Common myeloid progenitor, CD34-positive (primary cell): ENCODE measurements around the gene LRRC3B.

Experiments used
- CTCF ChIA-PET: fragments of 350-600 bp; sonication (Branson Sonifier 250); formaldehyde crosslinking; loops from one replicate; lab custom pipeline; 2021; ENCODE audit warnings: antibody characterized with exemption; lab: Charles Lee
- POLR2A ChIA-PET: fragments of 350-600 bp; sonication (Branson Sonifier 250); formaldehyde crosslinking; loops from one replicate; lab custom pipeline; 2021; ENCODE audit warnings: antibody characterized with exemption; lab: Charles Lee
- DNase-seq, 3 donors: peaks; one replicate each; pipeline versions ENCODE4 v3.0.0 to v3.0.0-alpha.2; 2013
- H3K27ac ChIP-seq, 2 experiments: 1 replicate in 1 of 2; 2 replicates in 1 of 2; pipeline ENCODE4 v1.7.0; 2013; ENCODE audit warnings: inconsistent platforms in 2 of 2, low read length in 2 of 2, mild to moderate bottlenecking in 2 of 2, low read depth in 1 of 2, moderate library complexity in 1 of 2; ENCODE audit not compliant: severe bottlenecking in 2 of 2, insufficient read depth in 1 of 2, poor library complexity in 1 of 2
- H3K27me3 ChIP-seq, 5 experiments: replicated peaks in 2 of 5; 1 replicate in 3 of 5; 2 replicates in 2 of 5; pipeline versions ENCODE4 v1.6.1 to v1.7.0; 2013; ENCODE audit warnings: low read length in 4 of 5, mild to moderate bottlenecking in 2 of 5, moderate library complexity in 2 of 5, inconsistent platforms in 1 of 5; ENCODE audit not compliant: insufficient read depth in 5 of 5, control insufficient read depth in 4 of 5
- H3K36me3 ChIP-seq, 4 experiments: 1 replicate in 2 of 4; 2 replicates in 2 of 4; pipeline versions ENCODE4 v1.6.1 to v1.7.0; 2013; ENCODE audit warnings: low read length in 3 of 4, control low read depth in 1 of 4, mild to moderate bottlenecking in 1 of 4; ENCODE audit not compliant: control insufficient read depth in 4 of 4, insufficient read depth in 4 of 4
- H3K4me1 ChIP-seq, 4 experiments: 1 replicate in 3 of 4; 2 replicates in 1 of 4; pipeline versions ENCODE4 v1.6.1 to v1.7.1; 2013; ENCODE audit warnings: low read length in 3 of 4, mild to moderate bottlenecking in 3 of 4, control low read depth in 1 of 4, inconsistent platforms in 1 of 4, moderate library complexity in 1 of 4; ENCODE audit not compliant: control insufficient read depth in 4 of 4, insufficient read depth in 4 of 4; ENCODE audit errors: control extremely low read depth in 1 of 4
- H3K4me3 ChIP-seq, 7 experiments: 1 replicate in 4 of 7; 2 replicates in 3 of 7; pipeline versions ENCODE4 v1.5.1 to v1.7.0; 2013; ENCODE audit warnings: mild to moderate bottlenecking in 7 of 7, low read length in 6 of 7, moderate library complexity in 6 of 7, inconsistent platforms in 2 of 7, low read depth in 2 of 7, control low read depth in 1 of 7; ENCODE audit not compliant: insufficient read depth in 4 of 7, control insufficient read depth in 1 of 7; ENCODE audit errors: extremely low read depth in 1 of 7
- H3K9me3 ChIP-seq, 5 experiments: 1 replicate in 4 of 5; 2 replicates in 1 of 5; pipeline versions ENCODE4 v1.6.1 to v1.7.1; 2013; ENCODE audit warnings: low read length in 4 of 5, mild to moderate bottlenecking in 2 of 5, inconsistent platforms in 1 of 5, low read depth in 1 of 5, moderate library complexity in 1 of 5; ENCODE audit not compliant: control insufficient read depth in 4 of 5, insufficient read depth in 2 of 5; ENCODE audit errors: control extremely low read depth in 1 of 5
- WGBS: methylation state at CpG from one replicate; pipeline ENCODE4 v1.1.5; 2013; ENCODE audit not compliant: insufficient coverage; 5-methylcytosine and 5-hydroxymethylcytosine counted together

Gene LRRC3B

GRCh38 chr3:26647078-26647477 is 24.5 kb downstream of the LRRC3B start:
- CTCF ChIA-PET = no interaction called here
- H3K4me1 ChIP-seq = no peaks in the 10 kb centered on the region
- no peak for DNase-seq
- 100% methylated on average over 3 of the region's 3 CpGs for WGBS
- no peaks in the 10 kb centered on the region for H3K36me3 ChIP-seq
- no peak overlapping the region for H3K4me3 ChIP-seq
- POLR2A ChIA-PET = no interaction called here
- peaks cover 0 to 2% (median 0%) of the 10 kb centered on the region in 5 experiments for H3K27me3 ChIP-seq
- no peak overlapping the region for H3K27ac ChIP-seq
- H3K9me3 ChIP-seq = no peaks in the 10 kb centered on the region

GRCh38 chr3:26648461-26648860 is 25.9 kb downstream of the LRRC3B start:
- POLR2A ChIA-PET = no interaction called here
- Histone ChIP-seq H3K36me3 (no peaks in the 10 kb centered on the region), H3K27me3 (peaks cover 0 to 2% (median 0%) of the 10 kb centered on the region in 5 experiments), H3K4me3 (no peak overlapping the region), H3K9me3 (no peaks in the 10 kb centered on the region), H3K27ac (no peak overlapping the region), H3K4me1 (no peaks in the 10 kb centered on the region)
- WGBS = 88% methylated on average over 1 of the region's 2 CpGs
- CTCF ChIA-PET = no interaction called here
- DNase-seq = no peak

GRCh38 chr3:26652164-26652563 is 29.6 kb downstream of the LRRC3B start:
- H3K9me3 ChIP-seq = no peaks in the 10 kb centered on the region
- H3K27me3 ChIP-seq = peaks cover 0 to 2% (median 0%) of the 10 kb centered on the region in 5 experiments
- H3K4me1 ChIP-seq = no peaks in the 10 kb centered on the region
- DNase-seq = no peak
- ChIA-PET POLR2A (no interaction called here), CTCF (no interaction called here)
- no peak overlapping the region for H3K4me3 ChIP-seq
- H3K27ac ChIP-seq = no peak overlapping the region
- WGBS = 94% methylated on average over 5 of the region's 5 CpGs
- H3K36me3 ChIP-seq = no peaks in the 10 kb centered on the region

GRCh38 chr3:26653811-26654425 is 31.3 kb downstream of the LRRC3B start:
- Histone ChIP-seq H3K27me3 (peaks cover 0 to 2% (median 0%) of the 10 kb centered on the region in 5 experiments), H3K36me3 (no peaks in the 10 kb centered on the region), H3K27ac (no peak overlapping the region), H3K4me3 (no peak overlapping the region), H3K4me1 (no peaks in the 10 kb centered on the region), H3K9me3 (no peaks in the 10 kb centered on the region)
- no peak for DNase-seq
- CTCF ChIA-PET = no interaction called here
- WGBS = no CpG with 5 or more reads among the region's 1 CpG
- POLR2A ChIA-PET = no interaction called here

GRCh38 chr3:26655231-26655630 is 32.7 kb downstream of the LRRC3B start:
- POLR2A ChIA-PET = no interaction called here
- 100% methylated on average over 1 of the region's 2 CpGs for WGBS

GRCh38 chr3:26657348-26657976 is 34.9 kb downstream of the LRRC3B start:
- Histone ChIP-seq H3K27me3 (no peaks in the 10 kb centered on the region), H3K27ac (no peak overlapping the region), H3K4me1 (no peaks in the 10 kb centered on the region), H3K9me3 (no peaks in the 10 kb centered on the region), H3K4me3 (no peak overlapping the region), H3K36me3 (no peaks in the 10 kb centered on the region)
- no CpG with 5 or more reads among the region's 6 CpGs for WGBS
- no peak for DNase-seq
- CTCF ChIA-PET = no interaction called here
- POLR2A ChIA-PET = no interaction called here

More at GRCh38 chr3:26655231-26655630, 32.7 kb downstream of the LRRC3B start:
- DNase-seq = no peak
- Histone ChIP-seq H3K36me3 (no peaks in the 10 kb centered on the region), H3K4me1 (no peaks in the 10 kb centered on the region), H3K4me3 (no peak overlapping the region), H3K27ac (no peak overlapping the region), H3K27me3 (no peaks in the 10 kb centered on the region), H3K9me3 (no peaks in the 10 kb centered on the region)
- CTCF ChIA-PET = no interaction called here

GRCh38 chr3:26668171-26668570 is 45.6 kb downstream of the LRRC3B start:
- CTCF ChIA-PET = no interaction called here
- WGBS = 73% methylated on average over 2 of the region's 3 CpGs
- Histone ChIP-seq H3K4me3 (no peak overlapping the region), H3K4me1 (no peaks in the 10 kb centered on the region), H3K9me3 (peaks cover 0 to 3% (median 0%) of the 10 kb centered on the region in 5 experiments), H3K36me3 (no peaks in the 10 kb centered on the region), H3K27me3 (no peaks in the 10 kb centered on the region), H3K27ac (no peak overlapping the region)
- DNase-seq = no peak
- POLR2A ChIA-PET = no interaction called here
